ENCODE results near the gene PDZD7.
A peak's percentile ranks its signal among the peaks of the same experiment; 100 is the strongest.

Gene PDZD7

GRCh38 chr10:101000127-101000914, 30.6 kb downstream of the PDZD7 start:
- no peak for DNase-seq

GRCh38 chr10:100999742-101000126, 31.2 kb downstream of the PDZD7 start, which contains the start of gene LZTS2:
Gene LZTS2, plus strand, starts transcription at chr10:100999808. Its CDS starts 2,731 bp downstream, at chr10:101002539.
- no peak for DNase-seq

- peak; percentile 75 for DNase-seq
Observed at GRCh38 chr10:100998991-100999741, 31.8 kb downstream of the PDZD7 start.

GRCh38 chr10:100998183-100998990, 32.5 kb downstream of the PDZD7 start:
- DNase-seq = peak; percentile 59

- peak; percentile 65 for DNase-seq
Observed at GRCh38 chr10:100997360-100998182, 33.4 kb downstream of the PDZD7 start.

GRCh38 chr10:100996678-100997359, 34.1 kb downstream of the PDZD7 start:
- DNase-seq = peak; percentile 25

- no peak for DNase-seq
Observed at GRCh38 chr10:100995181-100995580, 35.7 kb downstream of the PDZD7 start.

- DNase-seq = no peak
Observed at GRCh38 chr10:100993986-100994708, 36.8 kb downstream of the PDZD7 start.

- no peak for DNase-seq
Observed at GRCh38 chr10:100989088-100989487, 41.8 kb downstream of the PDZD7 start.

- DNase-seq = no peak
Observed at GRCh38 chr10:100988166-100988565, 42.8 kb downstream of the PDZD7 start.

- no peak for DNase-seq
Observed at GRCh38 chr10:100987685-100988049, 43.3 kb downstream of the PDZD7 start.

GRCh38 chr10:100986952-100987684, 43.8 kb downstream of the PDZD7 start, which contains the start of the genes MRPL43 and TWNK:
Gene MRPL43, minus strand, starts transcription at chr10:100987497. Its CDS starts 54 bp downstream, at chr10:100987443.
Gene TWNK, plus strand, starts transcription at chr10:100987543. Its CDS starts 668 bp downstream, at chr10:100988211.
- peak; percentile 81 for DNase-seq

- no peak for DNase-seq
Observed at GRCh38 chr10:100986623-100986951, 44.3 kb downstream of the PDZD7 start.

GRCh38 chr10:100985336-100985735, 45.6 kb downstream of the PDZD7 start:
- no peak for DNase-seq

- no peak for DNase-seq
Observed at GRCh38 chr10:100984672-100985177, 46.2 kb downstream of the PDZD7 start.

- no peak for DNase-seq
Observed at GRCh38 chr10:100983868-100984671, 46.9 kb downstream of the PDZD7 start.

- DNase-seq = no peak
Observed at GRCh38 chr10:100982916-100983830, 47.8 kb downstream of the PDZD7 start.

GRCh38 chr10:100981178-100981772, 49.7 kb downstream of the PDZD7 start:
- no peak for DNase-seq

All from activated CD4-positive, alpha-beta T cell treated with anti-CD3 and anti-CD28 coated beads, Interleukin-2, amount 50 U/mL, for 1 hour (primary cell).